HepG2 (cell line): Measurements from ENCODE around the gene FBXO7. TPM values are rescaled to one million over a fixed set of nuclear protein-coding genes. Genes with fewer than 3 reads are reported as not detected.

ENCODE experiments used
- ATAC-seq: fragments of 200-7000 bp; cut with Tn5 transposase; 3 replicates; pipeline ENCODE4 v1.9.1; 2020; ENCODE audit warnings: mild to moderate bottlenecking, moderate library complexity
- BruUV-seq: library from RNA; stranded (reverse); fragments of 400-500 nt; replicated peaks from 2 replicates; lab custom pipeline; 2021; lab: Mats Ljungman, UMichigan
- CTCF ChIA-PET: fragments of 300-600 bp; formaldehyde crosslinking; extraction: SDS; loops from one replicate; lab custom pipeline; 2021; ENCODE audit warnings: low total read pairs, inconsistent platforms, low intra/inter-chr PET ratio; lab: Yijun Ruan, JAX
- POLR2A ChIA-PET: fragments of 350-600 bp; sonication (Branson Sonifier 250); formaldehyde crosslinking; loops from one replicate; lab custom pipeline; 2020; ENCODE audit warnings: antibody characterized with exemption, inconsistent platforms; lab: Yijun Ruan, JAX
- DNase-seq: peaks from one replicate; pipeline ENCODE4 v3.0.0-alpha.2; 2015; ENCODE audit warnings: low spot score
- FAIRE-seq: peaks from 3 replicates; lab custom pipeline; 2011; peaks lifted over from hg19 to GRCh38; lab: Jason Lieb, UNC
- H2AFZ ChIP-seq: one replicate; pipeline ENCODE4 v1.6.1; 2011; ENCODE audit warnings: low read length, inconsistent platforms
- H3K27ac ChIP-seq: fragments of 300-600 bp; 3 replicates; pipeline ENCODE4 v1.8.0; 2011; ENCODE audit warnings: mixed run types, mild to moderate bottlenecking, mixed read lengths, low read length, inconsistent platforms; ENCODE audit not compliant: insufficient read depth; ENCODE audit errors: extremely low read length
- H3K27me3 ChIP-seq, 2 experiments: fragments of 200-600 bp in 1 of 2; 2 replicates in 1 of 2; 3 replicates in 1 of 2; pipeline versions ENCODE4 v1.6.0 to v1.8.0; 2011; ENCODE audit warnings: low read length in 2 of 2, mild to moderate bottlenecking in 2 of 2, moderate library complexity in 2 of 2, inconsistent platforms in 1 of 2; ENCODE audit not compliant: insufficient read depth in 2 of 2, control insufficient read depth in 1 of 2
- H3K36me3 ChIP-seq, 2 experiments: fragments of 200-600 bp in 1 of 2; replicated peaks in 1 of 2; 2 replicates in 1 of 2; 3 replicates in 1 of 2; pipeline versions ENCODE4 v1.5.1 to v1.8.0; 2011; ENCODE audit warnings: low read length in 2 of 2, inconsistent platforms in 1 of 2; ENCODE audit not compliant: insufficient read depth in 2 of 2, control insufficient read depth in 1 of 2
- H3K4me1 ChIP-seq: 2 replicates; pipeline ENCODE4 v1.5.1; 2012; ENCODE audit warnings: low read length, inconsistent platforms; ENCODE audit not compliant: insufficient read depth
- H3K4me2 ChIP-seq: 2 replicates; pipeline ENCODE4 v1.6.0; 2011; ENCODE audit warnings: low read depth, low read length, inconsistent platforms
- H3K4me3 ChIP-seq, 3 experiments: fragments of 200-600 bp in 1 of 3; sonication (generic), shearing (Covaris generic) in 1 of 3; replicated peaks in 1 of 3; 2 replicates each; pipeline ENCODE4 v1.5.1; 2011 to 2016; ENCODE audit warnings: low read length in 3 of 3, inconsistent platforms in 2 of 3, low read depth in 2 of 3, mild to moderate bottlenecking in 2 of 3, control low read depth in 1 of 3, mixed read lengths in 1 of 3; ENCODE audit not compliant: insufficient read depth in 1 of 3
- H3K79me2 ChIP-seq: one replicate; pipeline ENCODE4 v1.6.1; 2011; ENCODE audit warnings: low read length, inconsistent platforms; ENCODE audit not compliant: insufficient read depth
- H3K9ac ChIP-seq: 2 replicates; pipeline ENCODE4 v1.6.0; 2011; ENCODE audit warnings: mild to moderate bottlenecking, low read depth, low read length, inconsistent platforms; ENCODE audit not compliant: insufficient read depth
- H3K9me3 ChIP-seq: 2 replicates; pipeline ENCODE4 v1.5.1; 2012; ENCODE audit warnings: mild to moderate bottlenecking, low read length
- H4K20me1 ChIP-seq: 2 replicates; pipeline ENCODE4 v1.6.0; 2011; ENCODE audit warnings: inconsistent platforms, mild to moderate bottlenecking, low read length, moderate library complexity; ENCODE audit not compliant: insufficient read depth
- FOXA3 ChIP-seq: IDR thresholded peaks from 2 replicates; pipeline ENCODE4 v1.6.1; 2016; ENCODE audit warnings: missing genetic modification reagents, missing compliant biosample characterization
- HNRNPH1 ChIP-seq: fragments of 200-400 bp; formaldehyde crosslinking; optimal IDR thresholded peaks from 2 replicates; pipeline ENCODE3; 2017; ENCODE audit warnings: mild to moderate bottlenecking, low read depth, low read length
- MXD1 ChIP-seq: sonication (generic); formaldehyde crosslinking; IDR thresholded peaks from 2 replicates; pipeline ENCODE4 v1.4.0; 2020; ENCODE audit warnings: mild to moderate bottlenecking, missing genetic modification reagents
- NKX3-1 ChIP-seq: sonication (generic); formaldehyde crosslinking; IDR thresholded peaks from 2 replicates; pipeline ENCODE4 v1.5.0; 2020; ENCODE audit warnings: missing genetic modification reagents
- NONO ChIP-seq, 2 experiments: fragments of 450-650 bp in 1 of 2; sonication (generic) in 1 of 2; formaldehyde crosslinking in 1 of 2; IDR thresholded peaks in 1 of 2; conservative IDR thresholded peaks in 1 of 2; 2 replicates each; pipeline versions ENCODE4 v1.6.1 to v1.8.0; 2017 to 2022; ENCODE audit warnings: mild to moderate bottlenecking in 1 of 2, missing genetic modification reagents in 1 of 2, moderate library complexity in 1 of 2
- SIX4 ChIP-seq: sonication (generic); formaldehyde crosslinking; IDR thresholded peaks from 2 replicates; pipeline ENCODE4 v1.4.0; 2020; ENCODE audit warnings: missing genetic modification reagents
- SOX6 ChIP-seq, 2 experiments: fragments of 450-650 bp in 1 of 2; sonication (generic) in 1 of 2; formaldehyde crosslinking in 1 of 2; IDR thresholded peaks; 2 replicates each; pipeline versions ENCODE4 v1.4.0 to v1.6.1; 2017 to 2020; ENCODE audit warnings: antibody characterized with exemption in 1 of 2, mild to moderate bottlenecking in 1 of 2, missing genetic modification reagents in 1 of 2
- TAF1 ChIP-seq: sonication (generic); formaldehyde crosslinking; IDR thresholded peaks from 2 replicates; pipeline ENCODE4 v1.4.0; 2020; ENCODE audit warnings: missing genetic modification reagents
- USF2 ChIP-seq, 2 experiments: sonication (generic) in 1 of 2; formaldehyde crosslinking in 1 of 2; IDR thresholded peaks; 2 replicates each; pipeline versions ENCODE4 v1.5.1 to v1.6.1; 2011 to 2020; ENCODE audit warnings: borderline replicate concordance in 1 of 2, low read depth in 1 of 2, low read length in 1 of 2, mild to moderate bottlenecking in 1 of 2, missing genetic modification reagents in 1 of 2, moderate library complexity in 1 of 2
- ZFP36L2 ChIP-seq: sonication (generic); formaldehyde crosslinking; IDR thresholded peaks from 2 replicates; pipeline ENCODE4 v1.4.0; 2020; ENCODE audit warnings: missing genetic modification reagents
- ZHX1 ChIP-seq: sonication (generic); formaldehyde crosslinking; IDR thresholded peaks from 2 replicates; pipeline ENCODE4 v1.8.1; 2022; ENCODE audit warnings: low read depth, mild to moderate bottlenecking, missing genetic modification reagents
- ZNF264 ChIP-seq: sonication (generic); formaldehyde crosslinking; IDR thresholded peaks from 2 replicates; pipeline ENCODE4 v1.4.0; 2020; ENCODE audit warnings: missing genetic modification reagents
- ZNF362 ChIP-seq: sonication (generic); formaldehyde crosslinking; IDR thresholded peaks from 2 replicates; pipeline ENCODE4 v1.4.0; 2020; ENCODE audit warnings: missing genetic modification reagents, mild to moderate bottlenecking, borderline replicate concordance
- ZNF501 ChIP-seq: sonication (generic); formaldehyde crosslinking; IDR thresholded peaks from 2 replicates; pipeline ENCODE4 v1.5.1; 2020; ENCODE audit warnings: mild to moderate bottlenecking, moderate library complexity, missing genetic modification reagents
- ZNF737 ChIP-seq: sonication (generic); formaldehyde crosslinking; IDR thresholded peaks from 2 replicates; pipeline ENCODE4 v1.5.0; 2020; ENCODE audit warnings: missing genetic modification reagents, mild to moderate bottlenecking, borderline replicate concordance
- ZNF878 ChIP-seq: sonication (generic); formaldehyde crosslinking; IDR thresholded peaks from 2 replicates; pipeline ENCODE4 v1.8.1; 2023; ENCODE audit warnings: mild to moderate bottlenecking, missing genetic modification reagents, moderate library complexity
- WGBS: methylation state at CpG from one replicate; pipeline ENCODE4 v1.1.6; 2017; ENCODE audit warnings: low lambda C conversion rate; 5-methylcytosine and 5-hydroxymethylcytosine counted together
- in situ Hi-C: cut with HindIII; loops from 2 replicates; pipeline ENCODE4 v1.10.0; 2017; ENCODE audit warnings: low pct_unique_long_range_greater_than_20kb; ENCODE audit not compliant: extremely low pct_ligation_motif_present
- intact Hi-C: fragments of 100-400 bp; cut with micrococcal nuclease; formaldehyde crosslinking; loops from one replicate; pipeline ENCODE4 v1.10.0; 2022; ENCODE audit not compliant: unreplicated experiment
- polyA plus RNA-seq, 8 experiments: library from polyadenylated mRNA; depleted of rRNA in 3 of 8; stranded (reverse) in 7 of 8; unstranded in 1 of 8; fragments of >200 nt; fragmentation: Illumina TruSeq in 4 of 8; extraction: Trizol in 4 of 8; gene quantifications; 2 replicates each; pipeline versions ENCODE4 v1.2.1 to v1.2.3, GENCODE V29; 2011 to 2016; ENCODE audit warnings: low read depth in 4 of 8, missing spikeins in 1 of 8, mixed read lengths in 1 of 8; ENCODE audit not compliant: insufficient read depth in 1 of 8
- total RNA-seq, 5 experiments: library from RNA; depleted of rRNA; stranded (reverse); fragments of >200 nt; fragmentation: Illumina TruSeq; extraction: Trizol; gene quantifications; 2 replicates each; pipeline ENCODE4 v1.2.3, GENCODE V29; 2016; ENCODE audit warnings: low read depth in 1 of 5

Gene FBXO7
- total and polyA plus RNA-seq, 2 of the 13 experiments (the other 11 are each of a cell fraction or from before 2014, with no cell fraction given) = 105 to 172 TPM

GRCh38 chr22:32512267-32512982 is 37.8 kb downstream of the FBXO7 start:
- POLR2A ChIA-PET = interaction anchor here (1.1 to 1.4 kb wide), 2 partner anchors 20 to 22 kb away, joined by 3 to 11 read pairs; no protein-coding TSS in a partner anchor
- 32% methylated on average over 8 of the region's 8 CpGs for WGBS
- Histone ChIP-seq H3K27me3 (no peaks in the 10 kb centered on the region), H3K4me2 (peak overlapping the region; percentile 49), H3K9ac (peak overlapping the region; percentile 53), H3K27ac (peak overlapping the region; percentile 86), H4K20me1 (no peaks in the 10 kb centered on the region), H3K79me2 (no peaks in the 10 kb centered on the region), H2AFZ (no peak overlapping the region), H3K36me3 (no peaks in the 10 kb centered on the region; a peak in 1 of 5 replicates), H3K4me1 (peaks cover 41% of the 10 kb centered on the region), H3K4me3 (peak overlapping the region in 1 of 3 experiments; percentile 21; a peak in 1 of 6 replicates), H3K9me3 (no peaks in the 10 kb centered on the region)
- no TSS peak for BruUV-seq
- DNase-seq (peak; percentile 82), ATAC-seq (peak; percentile 96), FAIRE-seq (peak; percentile 81)
- CTCF ChIA-PET = no interaction called here
- intact Hi-C loops (no loop called here), in situ Hi-C loops (no loop called here)
- TF ChIP-seq ZNF878 (CRISPR knock-in tag) (no peak), NKX3-1 (no peak), ZNF362 (CRISPR knock-in tag) (peak; percentile 56; the same call in 1 of the 2 replicates), ZHX1 (CRISPR knock-in tag) (0 out of 2 replicates have a peak, but pooled peaks have one; percentile 22), SIX4 (CRISPR knock-in tag) (no peak), ZNF264 (CRISPR knock-in tag) (peak; percentile 45; the same call in 1 of the 2 replicates), NONO (IDR thresholded peaks at IDR 0.05) (no peak), NONO (CRISPR knock-in tag; conservative IDR thresholded peaks at IDR 0.05) (peak; percentile 78), USF2 (IDR thresholded peaks at IDR 0.05; ENCODE audit: low read depth, low read length) (no peak), USF2 (CRISPR knock-in tag; IDR thresholded peaks at IDR 0.05; ENCODE audit: borderline replicate concordance) (peak; percentile 26; the same call in 1 of the 2 replicates), HNRNPH1 (no peak), SOX6 (IDR thresholded peaks at IDR 0.05) (no peak), SOX6 (CRISPR knock-in tag; IDR thresholded peaks at IDR 0.05) (peak; percentile 96), MXD1 (CRISPR knock-in tag) (no peak), TAF1 (CRISPR knock-in tag) (no peak), ZNF501 (CRISPR knock-in tag) (no peak), ZNF737 (CRISPR knock-in tag) (no peak), ZFP36L2 (CRISPR knock-in tag) (no peak), FOXA3 (CRISPR knock-in tag) (peak; percentile 86)
